ENCODE data around the gene PAX2. TPM values are rescaled to one million over a fixed set of nuclear protein-coding genes. Genes with fewer than 3 reads are reported as not detected.

Gene PAX2
- total and polyA plus RNA-seq, 3 donors from 2014 or later: 1.1 to 3.7 (median 1.5) TPM

DNA sequence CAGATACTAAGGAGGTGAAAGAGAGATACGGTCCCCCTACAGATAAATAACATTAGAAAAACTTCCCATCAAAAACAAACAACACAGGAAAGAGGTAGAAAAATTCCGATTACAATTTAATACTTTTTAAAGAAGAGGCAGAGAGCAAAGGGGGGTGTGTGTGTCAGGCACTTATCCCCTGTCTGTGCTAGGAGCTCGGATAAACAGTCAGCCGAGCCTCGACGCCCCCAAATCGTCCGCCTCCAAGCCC lies 3.6 kb downstream of the PAX2 start:
- TF ChIP-seq, protein P1, sequence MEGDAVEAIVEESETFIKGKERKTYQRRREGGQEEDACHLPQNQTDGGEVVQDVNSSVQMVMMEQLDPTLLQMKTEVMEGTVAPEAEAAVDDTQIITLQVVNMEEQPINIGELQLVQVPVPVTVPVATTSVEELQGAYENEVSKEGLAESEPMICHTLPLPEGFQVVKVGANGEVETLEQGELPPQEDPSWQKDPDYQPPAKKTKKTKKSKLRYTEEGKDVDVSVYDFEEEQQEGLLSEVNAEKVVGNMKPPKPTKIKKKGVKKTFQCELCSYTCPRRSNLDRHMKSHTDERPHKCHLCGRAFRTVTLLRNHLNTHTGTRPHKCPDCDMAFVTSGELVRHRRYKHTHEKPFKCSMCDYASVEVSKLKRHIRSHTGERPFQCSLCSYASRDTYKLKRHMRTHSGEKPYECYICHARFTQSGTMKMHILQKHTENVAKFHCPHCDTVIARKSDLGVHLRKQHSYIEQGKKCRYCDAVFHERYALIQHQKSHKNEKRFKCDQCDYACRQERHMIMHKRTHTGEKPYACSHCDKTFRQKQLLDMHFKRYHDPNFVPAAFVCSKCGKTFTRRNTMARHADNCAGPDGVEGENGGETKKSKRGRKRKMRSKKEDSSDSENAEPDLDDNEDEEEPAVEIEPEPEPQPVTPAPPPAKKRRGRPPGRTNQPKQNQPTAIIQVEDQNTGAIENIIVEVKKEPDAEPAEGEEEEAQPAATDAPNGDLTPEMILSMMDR (IDR thresholded peaks at IDR 0.05): no peak
- no peak for TF ChIP-seq POLR2A (IDR thresholded peaks at IDR 0.05)
- Histone ChIP-seq H3K27ac (no peak overlapping the region), H3K36me3 (ENCODE audit: low read depth, missing control alignments) (no peaks in the 10 kb centered on the region), H3K27me3 (no peaks in the 10 kb centered on the region), H3K4me3 (no peak overlapping the region), H3K4me1 (peaks cover 24% of the 10 kb centered on the region), H3K9me3 (no peaks in the 10 kb centered on the region)
- intact Hi-C loops (cut with DNase I; ENCODE audit: low total_unique reads): no loop called here
- 0 to 4% methylated on average over 8 of the region's 8 CpGs for WGBS, 2 donors
- no peak for DNase-seq

DNA sequence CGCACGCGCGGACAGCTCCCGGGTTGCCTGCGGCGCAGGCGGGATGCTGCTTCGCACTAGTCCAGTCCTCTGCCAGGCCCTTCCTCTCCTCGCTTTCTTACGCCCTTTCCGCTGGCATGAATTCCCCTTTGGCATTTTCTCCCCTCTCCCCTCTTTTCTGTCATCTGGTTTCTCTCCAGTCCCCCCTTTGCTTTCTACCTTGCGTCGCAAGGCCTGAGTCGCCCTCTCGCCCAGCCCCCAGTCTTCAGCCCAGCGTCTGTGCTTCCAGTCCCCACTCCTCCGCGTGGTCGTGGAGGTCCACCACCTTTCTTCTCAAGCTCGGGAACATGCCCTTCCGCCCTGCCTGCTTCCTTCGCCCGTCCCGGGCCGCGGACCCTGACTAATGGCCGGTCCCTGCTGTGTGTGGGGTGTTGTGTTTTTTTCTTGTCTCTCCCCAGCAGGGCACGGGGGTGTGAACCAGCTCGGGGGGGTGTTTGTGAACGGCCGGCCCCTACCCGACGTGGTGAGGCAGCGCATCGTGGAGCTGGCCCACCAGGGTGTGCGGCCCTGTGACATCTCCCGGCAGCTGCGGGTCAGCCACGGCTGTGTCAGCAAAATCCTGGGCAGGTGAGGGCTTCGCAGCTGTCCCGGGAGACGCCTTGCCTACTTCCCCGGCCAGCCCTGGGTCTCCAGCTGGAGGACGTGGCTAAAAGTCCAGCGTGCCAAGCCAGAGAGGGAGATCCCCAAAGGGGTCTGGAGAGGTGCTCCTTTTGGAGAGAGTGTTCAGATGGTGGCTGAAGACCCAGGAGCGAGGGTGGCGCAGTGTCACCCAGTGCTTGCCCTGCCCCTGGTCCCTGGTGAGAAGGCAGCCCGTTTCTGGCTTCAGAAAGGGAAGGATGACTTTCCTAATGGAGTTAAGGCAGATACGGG lies 4.2 kb downstream of the PAX2 start:
- 8% methylated on average over 37 to 50 of the region's 50 CpGs for WGBS, 2 donors
- no peak for DNase-seq
- intact Hi-C loops (cut with DNase I; ENCODE audit: low total_unique reads): no loop called here
- no peak overlapping the region for H3K27ac ChIP-seq
- TF ChIP-seq, protein P1 (IDR thresholded peaks at IDR 0.05): no peak
- no peak for TF ChIP-seq POLR2A (IDR thresholded peaks at IDR 0.05)
- no peaks in the 10 kb centered on the region for H3K9me3 ChIP-seq
- H3K27me3 ChIP-seq: no peaks in the 10 kb centered on the region
- peaks cover 19% of the 10 kb centered on the region for H3K4me1 ChIP-seq
- H3K36me3 ChIP-seq (ENCODE audit: low read depth, missing control alignments): no peaks in the 10 kb centered on the region
- H3K4me3 ChIP-seq: no peak overlapping the region

DNA sequence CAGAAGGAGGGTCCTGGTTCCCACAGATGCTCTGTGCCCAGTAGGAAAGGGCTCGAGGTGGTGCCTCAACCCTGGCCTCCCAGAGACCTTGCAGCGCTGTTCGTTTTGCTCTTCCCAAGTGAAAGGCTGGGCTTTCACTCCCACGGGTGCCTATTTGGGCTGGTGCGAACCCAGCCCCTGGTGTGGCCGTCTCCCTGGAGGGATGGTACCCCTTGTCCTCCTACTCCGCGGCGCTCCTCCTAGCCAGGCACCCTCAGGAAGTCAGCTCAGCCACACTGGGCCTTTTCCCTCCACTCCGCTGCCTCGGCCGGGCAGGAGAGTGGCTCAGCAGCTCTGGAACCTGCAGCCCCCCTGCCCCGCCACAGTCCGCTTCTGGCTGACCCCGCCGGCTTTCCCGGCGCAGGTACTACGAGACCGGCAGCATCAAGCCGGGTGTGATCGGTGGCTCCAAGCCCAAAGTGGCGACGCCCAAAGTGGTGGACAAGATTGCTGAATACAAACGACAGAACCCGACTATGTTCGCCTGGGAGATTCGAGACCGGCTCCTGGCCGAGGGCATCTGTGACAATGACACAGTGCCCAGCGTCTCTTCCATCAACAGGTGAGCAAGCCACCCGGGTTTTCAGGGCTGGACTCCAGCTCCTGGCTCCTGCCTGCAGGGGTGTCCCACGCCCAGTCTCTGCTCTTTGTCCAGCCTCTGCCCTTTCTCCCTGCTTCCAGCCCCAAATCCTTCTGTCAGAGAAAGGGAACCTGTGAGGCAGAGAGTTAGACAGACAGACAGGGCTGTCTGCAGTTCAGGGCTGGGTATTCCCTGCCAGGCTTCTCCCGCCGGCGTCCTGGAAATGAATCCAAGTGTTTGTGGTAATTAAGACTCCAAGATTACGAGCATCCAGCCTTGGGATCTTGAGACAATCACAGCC lies 5.2 kb downstream of the PAX2 start:
- Histone ChIP-seq H3K4me1 (peaks cover 14% of the 10 kb centered on the region), H3K4me3 (no peak overlapping the region), H3K27me3 (no peaks in the 10 kb centered on the region), H3K27ac (no peak overlapping the region), H3K36me3 (ENCODE audit: low read depth, missing control alignments) (no peaks in the 10 kb centered on the region), H3K9me3 (no peaks in the 10 kb centered on the region)
- 29 to 30% methylated on average over 18 to 37 of the region's 37 CpGs for WGBS, 2 donors
- DNase-seq: no peak
- intact Hi-C loops (cut with DNase I; ENCODE audit: low total_unique reads): no loop called here
- TF ChIP-seq POLR2A (IDR thresholded peaks at IDR 0.05): no peak
- TF ChIP-seq, protein P1 (IDR thresholded peaks at IDR 0.05): no peak

DNA sequence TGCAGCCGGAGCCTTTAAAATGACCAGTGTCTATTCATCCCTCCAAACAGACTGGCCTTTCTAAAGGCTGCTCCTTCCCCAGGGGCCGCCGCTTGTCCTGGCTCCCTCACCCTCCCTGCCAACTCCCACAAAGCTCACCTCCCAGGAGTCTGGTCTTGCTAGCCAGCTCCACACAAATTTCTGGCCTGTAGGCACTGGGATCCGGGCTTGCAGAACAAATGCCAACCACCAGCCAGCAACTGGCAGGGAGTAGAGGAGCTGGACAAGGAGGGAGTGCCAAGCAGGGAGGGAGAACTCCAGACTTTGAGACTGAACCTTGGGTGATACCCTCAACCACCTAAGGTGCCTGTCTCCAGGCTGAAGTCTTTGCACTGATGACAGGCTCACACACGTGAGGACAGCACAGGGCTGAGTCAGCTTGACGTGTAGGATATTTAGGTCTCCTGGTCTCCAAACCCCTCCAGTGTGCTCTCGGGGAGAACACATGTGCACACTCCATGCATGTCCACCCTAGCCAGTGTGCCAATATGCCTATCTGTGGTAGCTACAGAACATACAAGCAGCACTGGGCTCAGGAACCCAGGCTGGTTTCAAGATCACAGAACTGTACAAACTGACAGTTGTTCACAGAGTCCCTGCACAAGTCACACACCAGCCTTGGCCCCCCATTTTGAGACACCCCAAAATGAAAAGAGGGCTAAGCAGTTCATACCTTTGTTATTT lies 6.0 kb downstream of the PAX2 start:
- no peak for DNase-seq
- WGBS, 2 donors: 37 to 59% methylated on average over 5 to 7 of the region's 7 CpGs
- peaks cover 14% of the 10 kb centered on the region for H3K4me1 ChIP-seq
- H3K4me3 ChIP-seq: no peak overlapping the region
- no peaks in the 10 kb centered on the region for H3K9me3 ChIP-seq
- H3K27ac ChIP-seq: no peak overlapping the region
- intact Hi-C loops (cut with DNase I; ENCODE audit: low total_unique reads): no loop called here
- no peaks in the 10 kb centered on the region for H3K36me3 ChIP-seq (ENCODE audit: low read depth, missing control alignments)
- no peaks in the 10 kb centered on the region for H3K27me3 ChIP-seq
- no peak for TF ChIP-seq POLR2A (IDR thresholded peaks at IDR 0.05)
- TF ChIP-seq, protein P1 (IDR thresholded peaks at IDR 0.05): no peak

All from testis (tissue), 3 donors.